DOHH2 (cell line): ENCODE data around the gene PTPRT.

ENCODE experiments used
- CTCF ChIP-seq: fragments of 200-600 bp; sonication (generic); IDR thresholded peaks from one replicate; pipeline ENCODE4 v1.5.1; 2014; ENCODE audit warnings: antibody characterized with exemption, mild to moderate bottlenecking, low read depth, low read length; ENCODE audit not compliant: poor library complexity, severe bottlenecking
- EZH2phosphoT487 ChIP-seq: fragments of 200-600 bp; sonication (generic); IDR thresholded peaks from 2 replicates; pipeline ENCODE4 v1.6.1; 2017; ENCODE audit warnings: borderline replicate concordance, mild to moderate bottlenecking, antibody characterized with exemption, low read length, moderate library complexity, mixed read lengths

- TF ChIP-seq CTCF: no peak
- no peak for TF ChIP-seq EZH2phosphoT487
Measured at GRCh38 chr20:42752620-42753019, 437.1 kb downstream of the PTPRT start.
